IMR-90 (cell line): ENCODE measurements around the gene MSN. TPM values are rescaled to one million over a fixed set of nuclear protein-coding genes. Genes with fewer than 3 reads are reported as not detected.
A peak's percentile ranks its signal among the peaks of the same experiment; 100 is the strongest.

Experiments used
- ATAC-seq: fragments of 200-7000 bp; cut with Tn5 transposase; 2 replicates; pipeline ENCODE4 v1.9.1; 2020; ENCODE audit warnings: low read depth, mild to moderate bottlenecking, moderate library complexity
- BruUV-seq: library from RNA; stranded (reverse); fragments of 400-500 nt; replicated peaks from 2 replicates; lab custom pipeline; 2021; lab: Mats Ljungman, UMichigan
- CTCF ChIA-PET: fragments of 300-600 bp; formaldehyde crosslinking; extraction: SDS; loops from one replicate; lab custom pipeline; 2021; ENCODE audit warnings: antibody characterized with exemption; lab: Yijun Ruan, JAX
- POLR2A ChIA-PET: fragments of 300-600 bp; sonication (Branson Sonifier 250); formaldehyde crosslinking; loops from one replicate; lab custom pipeline; 2022; ENCODE audit warnings: antibody characterized with exemption; ENCODE audit not compliant: unreplicated experiment; lab: Charles Lee
- DNase-seq: peaks from one replicate; pipeline ENCODE4 v3.0.0; 2013
- H2AFZ ChIP-seq: replicated peaks from 2 replicates; pipeline ENCODE3; 2013; ENCODE audit warnings: low read length, mild to moderate bottlenecking; ENCODE audit not compliant: poor library complexity
- H2AK5ac ChIP-seq: 2 replicates; pipeline ENCODE4 v1.6.1; 2013; ENCODE audit warnings: low read depth, low read length, inconsistent platforms
- H2AK9ac ChIP-seq: replicated peaks from 2 replicates; pipeline ENCODE3; 2013; ENCODE audit warnings: mild to moderate bottlenecking, low read depth, low read length, moderate library complexity; ENCODE audit not compliant: poor library complexity
- H2BK120ac ChIP-seq: 2 replicates; pipeline ENCODE4 v1.6.1; 2013; ENCODE audit warnings: low read depth, low read length, inconsistent platforms
- H2BK15ac ChIP-seq: 3 replicates; pipeline ENCODE4 v1.6.1; 2013; ENCODE audit warnings: low read depth, low read length, inconsistent platforms
- H2BK20ac ChIP-seq: 2 replicates; pipeline ENCODE4 v1.6.1; 2013; ENCODE audit warnings: low read depth, mild to moderate bottlenecking, inconsistent platforms, low read length, moderate library complexity
- H2BK5ac ChIP-seq: 2 replicates; pipeline ENCODE4 v1.6.1; 2013; ENCODE audit warnings: mild to moderate bottlenecking, low read depth, low read length, inconsistent platforms; ENCODE audit not compliant: poor library complexity, severe bottlenecking
- H3K14ac ChIP-seq: replicated peaks from 2 replicates; pipeline ENCODE4 v1.6.1; 2013; ENCODE audit warnings: low read depth, low read length, inconsistent platforms
- H3K18ac ChIP-seq: 2 replicates; pipeline ENCODE4 v1.6.1; 2013; ENCODE audit warnings: low read depth, low read length, control low read depth
- H3K23ac ChIP-seq: 2 replicates; pipeline ENCODE4 v1.6.1; 2013; ENCODE audit warnings: low read depth, low read length, inconsistent platforms
- H3K27ac ChIP-seq: 2 replicates; pipeline ENCODE4 v1.5.1; 2013; ENCODE audit warnings: mild to moderate bottlenecking, control low read depth, low read length; ENCODE audit not compliant: insufficient read depth
- H3K27me3 ChIP-seq: 2 replicates; pipeline ENCODE4 v1.6.1; 2013; ENCODE audit warnings: low read length; ENCODE audit not compliant: control insufficient read depth, insufficient read depth
- H3K36me3 ChIP-seq: 2 replicates; pipeline ENCODE4 v1.6.1; 2013; ENCODE audit warnings: low read length, mixed read lengths; ENCODE audit not compliant: control insufficient read depth, insufficient read depth
- H3K4ac ChIP-seq: 2 replicates; pipeline ENCODE4 v1.6.1; 2013; ENCODE audit warnings: low read depth, low read length, inconsistent platforms
- H3K4me1 ChIP-seq: 2 replicates; pipeline ENCODE4 v1.6.1; 2013; ENCODE audit warnings: low read length, mixed read lengths; ENCODE audit not compliant: control insufficient read depth, insufficient read depth
- H3K4me2 ChIP-seq: 2 replicates; pipeline ENCODE4 v1.6.1; 2013; ENCODE audit warnings: low read depth, mild to moderate bottlenecking, control low read depth, low read length, moderate library complexity
- H3K4me3 ChIP-seq: 2 replicates; pipeline ENCODE4 v1.5.1; 2013; ENCODE audit warnings: low read depth, mild to moderate bottlenecking, control low read depth, low read length, moderate library complexity; ENCODE audit not compliant: insufficient read depth
- H3K56ac ChIP-seq: 2 replicates; pipeline ENCODE4 v1.6.1; 2013; ENCODE audit warnings: low read length, inconsistent platforms; ENCODE audit not compliant: insufficient read depth; ENCODE audit errors: extremely low read depth
- H3K79me1 ChIP-seq, 2 experiments: 2 replicates each; pipeline ENCODE4 v1.6.1; 2013; ENCODE audit warnings: low read length in 2 of 2, inconsistent platforms in 1 of 2, low read depth in 1 of 2
- H3K9ac ChIP-seq: 2 replicates; pipeline ENCODE4 v1.6.1; 2013; ENCODE audit warnings: low read depth, low read length, control low read depth
- H3K9me1 ChIP-seq: 2 replicates; pipeline ENCODE4 v1.6.1; 2013; ENCODE audit warnings: low read length, inconsistent platforms; ENCODE audit not compliant: insufficient read depth
- H3K9me3 ChIP-seq: 2 replicates; pipeline ENCODE4 v1.6.1; 2013; ENCODE audit warnings: low read length; ENCODE audit not compliant: control insufficient read depth, insufficient read depth
- H4K20me1 ChIP-seq: 2 replicates; pipeline ENCODE4 v1.6.1; 2013; ENCODE audit warnings: low read length, inconsistent platforms; ENCODE audit not compliant: insufficient read depth
- H4K5ac ChIP-seq: 2 replicates; pipeline ENCODE4 v1.6.1; 2013; ENCODE audit warnings: mild to moderate bottlenecking, low read depth, low read length, control low read depth
- H4K8ac ChIP-seq, 2 experiments: 2 replicates each; pipeline ENCODE4 v1.6.1; 2013; ENCODE audit warnings: low read depth in 2 of 2, low read length in 2 of 2, control low read depth in 1 of 2, inconsistent platforms in 1 of 2
- H4K91ac ChIP-seq: 2 replicates; pipeline ENCODE4 v1.6.1; 2013; ENCODE audit warnings: low read depth, low read length, inconsistent platforms; ENCODE audit not compliant: insufficient read depth
- FOS ChIP-seq: fragments of 150-350 bp; IDR thresholded peaks from 2 replicates; pipeline ENCODE4 v1.6.1; 2016; ENCODE audit warnings: low read depth, low read length
- MAFK ChIP-seq: IDR thresholded peaks from 2 replicates; pipeline ENCODE4 v1.6.1; 2012; ENCODE audit warnings: low read depth, low read length, improper control_type of control experiment
- RAD21 ChIP-seq: IDR thresholded peaks from 2 replicates; pipeline ENCODE4 v1.6.1; 2012; ENCODE audit warnings: low read length, improper control_type of control experiment
- WGBS, 2 experiments: methylation state at CpG; one replicate each; pipeline versions ENCODE4 v1.1.5 to v1.1.7; 2013; ENCODE audit warnings: missing lambda C conversion rate in 2 of 2; ENCODE audit not compliant: insufficient read length in 1 of 2; ENCODE audit errors: extremely low coverage in 2 of 2; 5-methylcytosine and 5-hydroxymethylcytosine counted together
- dilution Hi-C: fragments of 300-500 bp; cut with HindIII; formaldehyde crosslinking; loops from one replicate; pipeline ENCODE4 v1.14.3; 2018; ENCODE audit warnings: low sequenced_read_pairs; ENCODE audit not compliant: unreplicated experiment
- in situ Hi-C: fragments of 300-500 bp; cut with MboI; formaldehyde crosslinking; loops from 3 replicates; pipeline ENCODE4 v1.14.3; 2019; ENCODE audit warnings: low sequenced_read_pairs, inconsistent platforms, mixed read lengths
- intact Hi-C: fragments of 100-400 bp; cut with micrococcal nuclease; formaldehyde crosslinking; loops from 2 replicates; pipeline ENCODE4 v1.10.0; 2022
- polyA plus RNA-seq, 3 experiments: library from polyadenylated mRNA; depleted of rRNA; stranded (reverse); fragments of >200 nt; gene quantifications; 2 replicates each; pipeline ENCODE4 v1.2.3, GENCODE V29; 2012; ENCODE audit warnings: low replicate concordance in 1 of 3
- total RNA-seq: library from RNA; depleted of rRNA; stranded (reverse); fragments of >200 nt; gene quantifications from 2 replicates; pipeline ENCODE4 v1.2.3, GENCODE V29; 2012

MSN gene
- total and polyA plus RNA-seq, 2 of the 4 experiments (the other 2 are of a cell fraction) = 422 to 619 TPM

DNA sequence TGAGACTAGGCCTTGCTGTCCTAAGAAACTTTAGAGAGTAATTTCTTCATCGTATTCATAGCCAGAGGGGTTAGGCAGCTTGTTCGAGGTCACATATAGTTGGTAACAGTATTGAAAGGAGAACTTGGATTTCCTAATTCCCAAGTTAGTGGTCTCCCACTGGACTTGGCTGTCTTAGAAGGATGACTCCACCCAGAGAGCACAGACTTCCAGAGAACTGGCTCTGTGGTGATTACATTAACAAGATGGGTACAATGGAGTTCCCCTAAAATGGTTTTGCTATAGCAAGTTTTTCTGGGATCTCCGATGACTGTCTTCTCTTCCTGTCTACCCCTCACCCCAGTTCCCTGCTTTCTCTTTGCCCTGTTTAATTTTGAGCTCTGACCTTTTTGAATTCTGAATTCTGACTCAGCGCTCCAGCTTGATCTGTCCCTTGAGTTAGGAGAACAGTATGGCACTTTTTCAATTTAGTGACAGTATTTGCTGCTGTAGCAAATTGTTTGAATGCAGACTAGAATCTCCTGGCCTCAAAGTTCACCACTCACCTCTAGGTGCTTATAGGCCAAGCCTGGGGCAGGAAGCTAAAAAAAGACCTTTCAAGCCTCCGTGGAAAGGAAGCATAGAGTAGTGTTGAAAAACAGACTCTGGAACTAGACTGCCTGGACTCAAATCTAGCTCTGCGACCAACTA is 6.9 kb downstream of the MSN start:
- H2BK20ac ChIP-seq = no peak overlapping the region
- BruUV-seq = no TSS peak
- H4K5ac ChIP-seq = no peak overlapping the region
- H3K9me3 ChIP-seq = no peaks in the 10 kb centered on the region
- ATAC-seq (peak; percentile 12), DNase-seq (peak; percentile 31)
- no peak overlapping the region for H2BK120ac ChIP-seq
- H2AK9ac ChIP-seq = no peak overlapping the region
- WGBS, 2 experiments = 20% methylated on average over 1 of the region's 6 CpGs; no CpG with 5 or more reads in 1 of the 2 experiments
- H3K9me1 ChIP-seq = peaks cover 7% of the 10 kb centered on the region; the same call in 1 of the 2 replicates
- no peak overlapping the region for H4K8ac ChIP-seq
- H4K20me1 ChIP-seq = peaks cover 55% of the 10 kb centered on the region
- peak overlapping the region; percentile 43 for H2BK5ac ChIP-seq
- TF ChIP-seq RAD21 (no peak), FOS (no peak), MAFK (peak; percentile 15; the same call in 1 of the 2 replicates)
- H2BK15ac ChIP-seq = no peak overlapping the region
- no peak overlapping the region for H2AFZ ChIP-seq
- H4K91ac ChIP-seq = no peak overlapping the region
- H3K4me2 ChIP-seq = peak overlapping the region; percentile 72
- H3K9ac ChIP-seq = peak overlapping the region; percentile 26; the same call in 1 of the 2 replicates
- no peaks in the 10 kb centered on the region for H3K79me1 ChIP-seq
- dilution Hi-C loops = no loop called here
- peaks cover 6% of the 10 kb centered on the region; the same call in 1 of the 2 replicates for H3K36me3 ChIP-seq
- no peak overlapping the region for H3K4me3 ChIP-seq
- peaks cover 10% of the 10 kb centered on the region for H3K4me1 ChIP-seq
- peak overlapping the region; percentile 3; the same call in 1 of the 2 replicates for H3K14ac ChIP-seq
- ChIA-PET CTCF (no interaction called here), POLR2A (no interaction called here)
- peak overlapping the region; percentile 44; the same call in 1 of the 2 replicates for H3K23ac ChIP-seq
- H3K27ac ChIP-seq = peak overlapping the region; percentile 86
- H3K4ac ChIP-seq = no peak overlapping the region
- H3K27me3 ChIP-seq = no peaks in the 10 kb centered on the region
- in situ Hi-C loops = no loop called here
- no peak overlapping the region for H2AK5ac ChIP-seq
- intact Hi-C loops = no loop called here
- H3K56ac ChIP-seq = no peak overlapping the region
- no peak overlapping the region for H3K18ac ChIP-seq
